Measurements from ENCODE around the gene DBT. TPM values are rescaled to one million over a fixed set of nuclear protein-coding genes. Genes with fewer than 3 reads are reported as not detected.

DBT gene
- polyA plus RNA-seq, 1 donor (not counting 4 experiments of a cell fraction or from before 2014, with no cell fraction given): 16.3 TPM

Small RNA genes within 50 kb of the gene (small RNA-seq; reads per million reads assigned to genes)
- gene AL445928.1 (ENCODE audit: insufficient read length in 3 of 3, low read depth in 3 of 3, low replicate concordance in 1 of 3) (0 reads per million in 3 experiments), gene MIR553 (ENCODE audit: insufficient read length in 3 of 3, low read depth in 3 of 3, low replicate concordance in 1 of 3) (0 reads per million in 3 experiments), gene RPL23AP90 (ENCODE audit: insufficient read length in 3 of 3, low read depth in 3 of 3, low replicate concordance in 1 of 3) (0 reads per million in 3 experiments)

Other genes with a start within 250 kb of the DBT start
- 1.0 to 2.5 TPM (median 1.3 TPM) in 3 replicates for gene SASS6, start 116.9 kb downstream of the DBT start, polyA plus RNA-seq
- 6.4 to 15.3 TPM (median 9.5 TPM) in 3 replicates for gene TRMT13, start 116.7 kb downstream of the DBT start, polyA plus RNA-seq
- 0.17 to 0.88 TPM (median 0.57 TPM) in 3 replicates for gene LRRC39, start 71.6 kb downstream of the DBT start, polyA plus RNA-seq
- gene RTCA, start 16.4 kb upstream of the DBT start, polyA plus RNA-seq: 31.6 to 52.0 TPM (median 33.6 TPM) in 3 replicates
- gene CDC14A, start 102.7 kb upstream of the DBT start, polyA plus RNA-seq: 1.2 to 2.2 TPM (median 2.0 TPM) in 3 replicates

Measured in keratinocyte (primary cell).